ENCODE measurements around the gene BCAS1. TPM values are rescaled to one million over a fixed set of nuclear protein-coding genes. Genes with fewer than 3 reads are reported as not detected.

The BCAS1 gene
- total RNA-seq, 1 donor from 2014 or later: 0.81 TPM

- no peak for DNase-seq
- Histone ChIP-seq H3K36me3 (no peaks in the 10 kb centered on the region), H3K27ac (no peak overlapping the region), H3K4me3 (no peak overlapping the region), H3K27me3 (no peaks in the 10 kb centered on the region), H3K9me3 (no peaks in the 10 kb centered on the region), H3K4me1 (no peaks in the 10 kb centered on the region)
- intact Hi-C loops (cut with DNase I): no loop called here
- no peak for ATAC-seq
- TF ChIP-seq, protein P1, sequence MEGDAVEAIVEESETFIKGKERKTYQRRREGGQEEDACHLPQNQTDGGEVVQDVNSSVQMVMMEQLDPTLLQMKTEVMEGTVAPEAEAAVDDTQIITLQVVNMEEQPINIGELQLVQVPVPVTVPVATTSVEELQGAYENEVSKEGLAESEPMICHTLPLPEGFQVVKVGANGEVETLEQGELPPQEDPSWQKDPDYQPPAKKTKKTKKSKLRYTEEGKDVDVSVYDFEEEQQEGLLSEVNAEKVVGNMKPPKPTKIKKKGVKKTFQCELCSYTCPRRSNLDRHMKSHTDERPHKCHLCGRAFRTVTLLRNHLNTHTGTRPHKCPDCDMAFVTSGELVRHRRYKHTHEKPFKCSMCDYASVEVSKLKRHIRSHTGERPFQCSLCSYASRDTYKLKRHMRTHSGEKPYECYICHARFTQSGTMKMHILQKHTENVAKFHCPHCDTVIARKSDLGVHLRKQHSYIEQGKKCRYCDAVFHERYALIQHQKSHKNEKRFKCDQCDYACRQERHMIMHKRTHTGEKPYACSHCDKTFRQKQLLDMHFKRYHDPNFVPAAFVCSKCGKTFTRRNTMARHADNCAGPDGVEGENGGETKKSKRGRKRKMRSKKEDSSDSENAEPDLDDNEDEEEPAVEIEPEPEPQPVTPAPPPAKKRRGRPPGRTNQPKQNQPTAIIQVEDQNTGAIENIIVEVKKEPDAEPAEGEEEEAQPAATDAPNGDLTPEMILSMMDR (IDR thresholded peaks at IDR 0.05): no peak
Observed at GRCh38 chr20:53964501-53965253, 105.7 kb downstream of the BCAS1 start.

DNA sequence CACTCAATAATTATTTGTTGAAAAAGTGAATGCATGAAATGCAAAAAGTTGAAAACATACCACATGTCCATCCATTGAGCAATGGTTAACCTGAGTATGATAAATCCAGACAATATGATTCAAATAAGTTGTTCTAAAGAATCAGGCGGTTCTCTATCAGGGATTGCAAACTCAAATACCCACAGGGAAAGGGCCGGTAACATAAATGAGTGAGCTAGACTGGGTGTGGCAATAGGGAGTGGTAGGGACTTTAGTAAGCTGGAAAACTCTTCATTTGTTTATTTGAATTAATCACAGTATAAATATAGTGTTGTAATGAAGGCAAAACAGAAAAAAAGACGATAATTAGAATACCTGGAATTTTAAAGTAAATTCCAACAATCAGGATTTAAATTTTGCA lies 106.3 kb downstream of the BCAS1 start:
- no peaks in the 10 kb centered on the region for H3K9me3 ChIP-seq
- DNase-seq (no peak), ATAC-seq (no peak)
- TF ChIP-seq, protein P1 (IDR thresholded peaks at IDR 0.05): no peak
- intact Hi-C loops (cut with DNase I): no loop called here
- no peak overlapping the region for H3K27ac ChIP-seq
- H3K4me3 ChIP-seq: no peak overlapping the region
- no peaks in the 10 kb centered on the region for H3K4me1 ChIP-seq
- no peaks in the 10 kb centered on the region for H3K27me3 ChIP-seq
- H3K36me3 ChIP-seq: no peaks in the 10 kb centered on the region

DNA sequence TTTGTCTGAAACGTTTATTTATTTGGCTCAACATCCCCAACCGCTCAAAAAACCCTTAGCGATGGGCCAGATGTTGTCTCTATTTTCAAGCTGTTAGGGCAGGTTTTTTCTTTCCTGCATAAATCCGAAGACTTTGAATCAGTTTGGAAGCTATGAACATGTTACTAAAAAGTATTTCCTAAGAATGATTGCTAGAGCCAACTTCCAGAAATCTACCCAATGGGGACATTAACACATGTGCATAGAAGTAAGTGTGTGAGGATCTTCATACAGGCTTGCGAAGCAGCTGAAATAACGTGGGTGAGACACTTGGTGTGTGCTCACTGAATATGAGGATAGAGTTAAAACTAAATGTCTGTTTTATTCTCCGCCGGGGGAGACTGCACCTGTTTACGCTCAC lies 106.8 kb downstream of the BCAS1 start:
- no peak overlapping the region for H3K27ac ChIP-seq
- TF ChIP-seq, protein P1 (IDR thresholded peaks at IDR 0.05): no peak
- no peak for ATAC-seq
- H3K9me3 ChIP-seq: no peaks in the 10 kb centered on the region
- intact Hi-C loops (cut with DNase I): no loop called here
- no peaks in the 10 kb centered on the region for H3K36me3 ChIP-seq
- H3K4me1 ChIP-seq: no peaks in the 10 kb centered on the region
- H3K27me3 ChIP-seq: no peaks in the 10 kb centered on the region
- no peak overlapping the region for H3K4me3 ChIP-seq
- no peak for DNase-seq

DNA sequence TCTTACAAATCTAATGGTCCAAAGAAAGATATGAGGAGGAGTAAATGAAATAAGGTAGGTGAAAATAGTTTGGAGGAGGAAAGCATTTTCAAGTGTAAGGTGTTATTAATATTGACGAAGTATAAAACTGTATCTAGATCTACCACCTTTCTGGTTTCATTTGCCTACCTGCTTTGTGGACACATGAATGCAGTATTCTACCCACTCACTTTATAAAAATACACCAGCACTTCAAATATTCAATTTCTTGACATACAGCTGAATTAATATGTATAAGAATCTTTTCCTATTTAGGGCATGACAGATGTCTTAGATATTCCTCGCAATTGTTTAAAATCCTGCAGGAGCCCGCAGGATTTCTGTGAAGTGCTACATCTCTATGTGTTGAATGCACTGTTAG lies 108.0 kb downstream of the BCAS1 start:
- H3K27ac ChIP-seq: no peak overlapping the region
- intact Hi-C loops (cut with DNase I): no loop called here
- no peak for DNase-seq
- H3K4me3 ChIP-seq: no peak overlapping the region
- TF ChIP-seq, protein P1 (IDR thresholded peaks at IDR 0.05): no peak
- H3K27me3 ChIP-seq: no peaks in the 10 kb centered on the region
- H3K36me3 ChIP-seq: no peaks in the 10 kb centered on the region
- H3K4me1 ChIP-seq: no peaks in the 10 kb centered on the region
- no peak for ATAC-seq
- H3K9me3 ChIP-seq: no peaks in the 10 kb centered on the region

- intact Hi-C loops (cut with DNase I): no loop called here
- no peaks in the 10 kb centered on the region for H3K4me1 ChIP-seq
- H3K27me3 ChIP-seq: no peaks in the 10 kb centered on the region
- DNase-seq (no peak), ATAC-seq (no peak)
- TF ChIP-seq, protein P1 (IDR thresholded peaks at IDR 0.05): no peak
- H3K27ac ChIP-seq: no peak overlapping the region
- no peaks in the 10 kb centered on the region for H3K36me3 ChIP-seq
- no peaks in the 10 kb centered on the region for H3K9me3 ChIP-seq
- no peak overlapping the region for H3K4me3 ChIP-seq
Observed at GRCh38 chr20:53961527-53961926, 108.9 kb downstream of the BCAS1 start.

Measured in upper lobe of right lung (tissue), 1 donor.